HEK293 (cell line): Measurements from ENCODE around the gene PHYKPL.

Experiments
- CTCF ChIA-PET: fragments of 350-600 bp; formaldehyde crosslinking; extraction: SDS; loops from one replicate; lab custom pipeline; 2021; ENCODE audit warnings: antibody characterized with exemption; lab: Yijun Ruan, JAX
- POLR2A ChIA-PET: fragments of 300-600 bp; formaldehyde crosslinking; extraction: SDS; loops from one replicate; lab custom pipeline; 2020; ENCODE audit warnings: antibody characterized with exemption, inconsistent platforms; lab: Yijun Ruan, JAX
- H3K27ac ChIP-seq: fragments of 200-500 bp; sonication (Bioruptor generic); 2 replicates; pipeline ENCODE4 v1.5.1; 2014; ENCODE audit warnings: low read depth, low read length, control low read depth, inconsistent platforms; ENCODE audit errors: extremely low read depth
- H3K36me3 ChIP-seq, 2 experiments: fragments of 200-500 bp in 1 of 2; sonication (Bioruptor generic) in 1 of 2; 1 replicate in 1 of 2; 2 replicates in 1 of 2; pipeline ENCODE4 v1.5.1; 2014 to 2017; ENCODE audit warnings: inconsistent platforms in 2 of 2, low read length in 2 of 2; ENCODE audit not compliant: control insufficient read depth in 2 of 2, insufficient read depth in 1 of 2
- H3K4me1 ChIP-seq: fragments of 200-500 bp; sonication (Bioruptor generic); 2 replicates; pipeline ENCODE4 v1.5.1; 2014; ENCODE audit warnings: mild to moderate bottlenecking, low read length, inconsistent platforms; ENCODE audit not compliant: control insufficient read depth, insufficient read depth
- H3K4me3 ChIP-seq: 2 replicates; pipeline ENCODE4 v1.5.1; 2011; ENCODE audit warnings: low read depth, mild to moderate bottlenecking, control low read depth, low read length, moderate library complexity
- H3K9me3 ChIP-seq: fragments of 200-500 bp; sonication (Bioruptor generic); 2 replicates; pipeline ENCODE4 v1.5.1; 2014; ENCODE audit warnings: low read depth, low read length, inconsistent platforms; ENCODE audit not compliant: control insufficient read depth, insufficient read depth
- CTCF ChIP-seq: fragments of 450-650 bp; formaldehyde crosslinking; IDR thresholded peaks from 2 replicates; pipeline ENCODE4 v1.5.1; 2016; ENCODE audit warnings: missing biosample characterization, missing genetic modification characterization
- ELK4 ChIP-seq: IDR thresholded peaks from 2 replicates; pipeline ENCODE4 v1.6.1; 2011; ENCODE audit warnings: mild to moderate bottlenecking, low read depth, low read length, borderline replicate concordance
- GLIS2 ChIP-seq: fragments of 450-650 bp; formaldehyde crosslinking; IDR thresholded peaks from 2 replicates; pipeline ENCODE4 v1.5.1; 2016; ENCODE audit warnings: missing biosample characterization, missing genetic modification characterization
- HOXC10 ChIP-seq: sonication (generic); formaldehyde crosslinking; IDR thresholded peaks from 2 replicates; pipeline ENCODE4 v1.8.1; 2023; ENCODE audit warnings: mild to moderate bottlenecking, missing genetic modification reagents
- INSM2 ChIP-seq: fragments of 450-650 bp; formaldehyde crosslinking; IDR thresholded peaks from 2 replicates; pipeline ENCODE4 v1.5.1; 2016; ENCODE audit warnings: missing biosample characterization, missing genetic modification characterization
- PRDM6 ChIP-seq: fragments of 450-650 bp; formaldehyde crosslinking; IDR thresholded peaks from 2 replicates; pipeline ENCODE4 v1.5.1; 2017; ENCODE audit warnings: missing biosample characterization, missing genetic modification characterization
- RBAK ChIP-seq: fragments of 450-650 bp; formaldehyde crosslinking; IDR thresholded peaks from 2 replicates; pipeline ENCODE4 v1.5.1; 2016; ENCODE audit warnings: missing biosample characterization, missing genetic modification characterization
- SETDB1 ChIP-seq: IDR thresholded peaks from one replicate; pipeline ENCODE4 v1.6.1; 2017; ENCODE audit warnings: mild to moderate bottlenecking, low read length, moderate library complexity, mixed read lengths; ENCODE audit not compliant: insufficient read length
- ZBTB20 ChIP-seq: fragments of 450-650 bp; formaldehyde crosslinking; IDR thresholded peaks from 2 replicates; pipeline ENCODE4 v1.5.1; 2016; ENCODE audit warnings: missing biosample characterization, missing genetic modification characterization
- ZBTB8A ChIP-seq: fragments of 450-650 bp; formaldehyde crosslinking; IDR thresholded peaks from 2 replicates; pipeline ENCODE4 v1.5.1; 2016; ENCODE audit warnings: missing biosample characterization, missing genetic modification characterization
- ZNF211 ChIP-seq: fragments of 450-650 bp; formaldehyde crosslinking; IDR thresholded peaks from 2 replicates; pipeline ENCODE4 v1.5.1; 2016; ENCODE audit warnings: low read depth, missing biosample characterization, missing genetic modification characterization
- ZNF214 ChIP-seq: fragments of 450-650 bp; formaldehyde crosslinking; IDR thresholded peaks from 2 replicates; pipeline ENCODE4 v1.5.1; 2017; ENCODE audit warnings: missing biosample characterization, mild to moderate bottlenecking, missing genetic modification characterization, borderline replicate concordance
- ZNF223 ChIP-seq: fragments of 450-650 bp; formaldehyde crosslinking; IDR thresholded peaks from 2 replicates; pipeline ENCODE4 v1.5.1; 2016; ENCODE audit warnings: missing biosample characterization, missing genetic modification characterization
- ZNF23 ChIP-seq: fragments of 450-650 bp; formaldehyde crosslinking; IDR thresholded peaks from 2 replicates; pipeline ENCODE4 v1.5.1; 2016; ENCODE audit warnings: missing biosample characterization, missing genetic modification characterization, borderline replicate concordance
- ZNF248 ChIP-seq: fragments of 450-650 bp; formaldehyde crosslinking; IDR thresholded peaks from 2 replicates; pipeline ENCODE4 v1.5.1; 2017; ENCODE audit warnings: missing biosample characterization, missing genetic modification characterization
- ZNF274 ChIP-seq, 2 experiments: fragments of 200-500 bp in 1 of 2; fragments of 450-650 bp in 1 of 2; sonication (Bioruptor generic) in 1 of 2; formaldehyde crosslinking in 1 of 2; IDR thresholded peaks; 2 replicates each; pipeline versions ENCODE4 v1.5.1 to v1.6.1; 2014 to 2016; ENCODE audit warnings: borderline replicate concordance in 1 of 2, inconsistent platforms in 1 of 2, low read length in 1 of 2, missing biosample characterization in 1 of 2, missing genetic modification characterization in 1 of 2
- ZNF292 ChIP-seq: fragments of 450-650 bp; formaldehyde crosslinking; IDR thresholded peaks from 2 replicates; pipeline ENCODE4 v1.5.1; 2016; ENCODE audit warnings: low read depth, missing biosample characterization, missing genetic modification characterization, borderline replicate concordance
- ZNF354C ChIP-seq: fragments of 450-650 bp; formaldehyde crosslinking; IDR thresholded peaks from 2 replicates; pipeline ENCODE4 v1.5.1; 2016; ENCODE audit warnings: missing biosample characterization, missing genetic modification characterization, low read depth, borderline replicate concordance
- ZNF416 ChIP-seq: fragments of 450-650 bp; formaldehyde crosslinking; IDR thresholded peaks from 2 replicates; pipeline ENCODE4 v1.5.1; 2016; ENCODE audit warnings: missing biosample characterization, missing genetic modification characterization
- ZNF423 ChIP-seq: fragments of 450-650 bp; formaldehyde crosslinking; IDR thresholded peaks from 2 replicates; pipeline ENCODE4 v1.5.1; 2016; ENCODE audit warnings: missing biosample characterization, missing genetic modification characterization
- ZNF473 ChIP-seq: fragments of 450-650 bp; formaldehyde crosslinking; IDR thresholded peaks from 2 replicates; pipeline ENCODE4 v1.5.1; 2017; ENCODE audit warnings: missing biosample characterization, missing genetic modification characterization
- ZNF48 ChIP-seq: fragments of 450-650 bp; formaldehyde crosslinking; IDR thresholded peaks from 2 replicates; pipeline ENCODE4 v1.5.1; 2016; ENCODE audit warnings: missing biosample characterization, missing genetic modification characterization
- ZNF514 ChIP-seq: fragments of 450-650 bp; formaldehyde crosslinking; IDR thresholded peaks from 2 replicates; pipeline ENCODE4 v1.5.1; 2016; ENCODE audit warnings: missing biosample characterization, missing genetic modification characterization
- ZNF600 ChIP-seq: fragments of 450-650 bp; formaldehyde crosslinking; IDR thresholded peaks from 2 replicates; pipeline ENCODE4 v1.5.1; 2016; ENCODE audit warnings: missing biosample characterization, missing genetic modification characterization
- ZNF777 ChIP-seq: fragments of 450-650 bp; formaldehyde crosslinking; IDR thresholded peaks from 2 replicates; pipeline ENCODE4 v1.5.1; 2017; ENCODE audit warnings: missing biosample characterization, missing genetic modification characterization, borderline replicate concordance
- ZNF830 ChIP-seq: fragments of 450-650 bp; IDR thresholded peaks from 2 replicates; pipeline ENCODE4 v1.5.0; 2018; ENCODE audit warnings: missing biosample characterization, missing genetic modification characterization, low read depth, mild to moderate bottlenecking, moderate library complexity
- ZSCAN23 ChIP-seq: fragments of 450-650 bp; formaldehyde crosslinking; IDR thresholded peaks from 2 replicates; pipeline ENCODE4 v1.5.1; 2016; ENCODE audit warnings: missing biosample characterization, missing genetic modification characterization

PHYKPL gene

GRCh38 chr5:178177569-178177968, 55.0 kb downstream of the PHYKPL start:
- H3K4me1 ChIP-seq: no peaks in the 10 kb centered on the region
- H3K36me3 ChIP-seq: no peaks in the 10 kb centered on the region
- no peaks in the 10 kb centered on the region for H3K9me3 ChIP-seq
- no peak overlapping the region for H3K27ac ChIP-seq
- no peak for TF ChIP-seq INSM2 (tag by site-specific recombination)
- no peak for TF ChIP-seq ZNF777 (tag by site-specific recombination)
- TF ChIP-seq ZNF416 (tag by site-specific recombination): no peak
- TF ChIP-seq ZNF274 (IDR thresholded peaks at IDR 0.05; ENCODE audit: low read length): no peak
- no peak for TF ChIP-seq ZNF274 (tag by site-specific recombination; IDR thresholded peaks at IDR 0.05; ENCODE audit: borderline replicate concordance)
- no peak for TF ChIP-seq CTCF (tag by site-specific recombination)
- TF ChIP-seq ZNF830 (tag by site-specific recombination): no peak
- no peak for TF ChIP-seq ZBTB20 (tag by site-specific recombination)
- no peak for TF ChIP-seq ZNF214 (tag by site-specific recombination)
- TF ChIP-seq GLIS2 (tag by site-specific recombination): no peak
- TF ChIP-seq ZNF423 (tag by site-specific recombination): no peak
- TF ChIP-seq ZNF48 (tag by site-specific recombination): no peak
- TF ChIP-seq ZNF473 (tag by site-specific recombination): no peak
- TF ChIP-seq ZNF600 (tag by site-specific recombination): no peak
- POLR2A ChIA-PET: interaction anchor here (0.8 kb wide), 1 partner anchor 27 kb away, joined by 3 read pairs; the partner anchor contains the start of gene HNRNPAB
- H3K4me3 ChIP-seq: no peak overlapping the region
- CTCF ChIA-PET: interaction anchor here (1.1 kb wide), 1 partner anchor 102 kb away, joined by 5 read pairs; no protein-coding TSS in a partner anchor

- POLR2A ChIA-PET: interaction anchor here (0.6 kb wide), 1 partner anchor 87 kb away, joined by 3 read pairs; no protein-coding TSS in a partner anchor
- no peaks in the 10 kb centered on the region for H3K36me3 ChIP-seq
- H3K4me1 ChIP-seq: no peaks in the 10 kb centered on the region
- CTCF ChIA-PET: interaction anchor here (0.8 to 1.0 kb wide), 2 partner anchors 20 to 25 kb away, joined by 3 read pairs; no protein-coding TSS in a partner anchor
- no peak overlapping the region for H3K4me3 ChIP-seq
- H3K27ac ChIP-seq: no peak overlapping the region
- H3K9me3 ChIP-seq: no peaks in the 10 kb centered on the region
- no peak for TF ChIP-seq ZBTB8A
- no peak for TF ChIP-seq ZNF223
- no peak for TF ChIP-seq ZNF423 (tag by site-specific recombination)
- no peak for TF ChIP-seq ZNF211
- no peak for TF ChIP-seq ZNF830 (tag by site-specific recombination)
- TF ChIP-seq ZNF292 (tag by site-specific recombination): no peak
- no peak for TF ChIP-seq ZSCAN23 (tag by site-specific recombination)
- no peak for TF ChIP-seq ELK4
- no peak for TF ChIP-seq ZNF248 (tag by site-specific recombination)
- TF ChIP-seq RBAK: no peak
- TF ChIP-seq ZNF514: no peak
- no peak for TF ChIP-seq GLIS2 (tag by site-specific recombination)
- TF ChIP-seq SETDB1: no peak
- TF ChIP-seq ZNF354C (tag by site-specific recombination): no peak
- no peak for TF ChIP-seq ZNF23 (tag by site-specific recombination)
- TF ChIP-seq PRDM6 (tag by site-specific recombination): no peak
- no peak for TF ChIP-seq HOXC10 (CRISPR knock-in tag)
Observed at GRCh38 chr5:178176791-178177190, 55.8 kb downstream of the PHYKPL start.
